22Rv1 (cell line): ENCODE measurements around the gene LTBP2.

Experiments
- CTCF ChIP-seq: fragments of 450-650 bp; IDR thresholded peaks from 2 replicates; pipeline ENCODE4 v1.5.1; 2017; ENCODE audit warnings: mild to moderate bottlenecking
- ZFX ChIP-seq: fragments of 450-650 bp; IDR thresholded peaks from 2 replicates; pipeline ENCODE4 v1.6.1; 2017; ENCODE audit warnings: antibody characterized with exemption, borderline replicate concordance

- TF ChIP-seq CTCF (no peak), ZFX (no peak)
Measured at GRCh38 chr14:74645244-74645643, 33.2 kb upstream of the LTBP2 start.
